Measurements from ENCODE around the gene TAAR2.

TAAR2 gene

DNA sequence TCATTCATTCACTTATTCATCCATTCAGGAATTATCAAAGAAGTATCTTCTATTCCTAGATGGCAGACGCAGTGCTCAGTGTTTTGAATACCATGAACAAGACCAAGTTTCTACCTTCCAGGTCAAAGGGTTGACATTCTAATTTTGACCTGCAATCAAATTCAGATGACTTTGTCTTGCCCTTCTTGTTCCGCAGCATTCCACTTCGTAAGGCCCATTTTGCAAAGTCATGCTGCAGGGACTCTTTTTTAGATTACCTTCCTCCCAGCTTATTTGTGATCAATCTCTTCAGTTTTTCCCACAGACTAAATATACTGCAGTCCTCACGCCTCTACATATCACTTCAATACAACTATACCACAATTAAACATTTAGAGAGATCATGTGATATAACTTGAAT, 42.0 kb upstream of the TAAR2 start:
- Histone ChIP-seq H3K36me3 (ENCODE audit: insufficient read depth) (no peaks in the 10 kb centered on the region), H3K27ac (no peak overlapping the region), H2AFZ (ENCODE audit: low read depth) (no peak overlapping the region), H4K20me1 (ENCODE audit: insufficient read depth) (no peaks in the 10 kb centered on the region), H3K9ac (no peak overlapping the region), H3K27me3 (ENCODE audit: insufficient read depth, low read depth) (no peaks in the 10 kb centered on the region), H3K4me1 (ENCODE audit: low read depth, poor library complexity, severe bottlenecking) (no peaks in the 10 kb centered on the region), H3K4me2 (no peak overlapping the region), H3K79me2 (ENCODE audit: insufficient read depth, low read depth) (no peaks in the 10 kb centered on the region), H3K4me3 (IDR thresholded peaks at IDR 0.05; ENCODE audit: insufficient read depth, low read depth, low read length) (no peak overlapping the region)
- TF ChIP-seq, protein P1, sequence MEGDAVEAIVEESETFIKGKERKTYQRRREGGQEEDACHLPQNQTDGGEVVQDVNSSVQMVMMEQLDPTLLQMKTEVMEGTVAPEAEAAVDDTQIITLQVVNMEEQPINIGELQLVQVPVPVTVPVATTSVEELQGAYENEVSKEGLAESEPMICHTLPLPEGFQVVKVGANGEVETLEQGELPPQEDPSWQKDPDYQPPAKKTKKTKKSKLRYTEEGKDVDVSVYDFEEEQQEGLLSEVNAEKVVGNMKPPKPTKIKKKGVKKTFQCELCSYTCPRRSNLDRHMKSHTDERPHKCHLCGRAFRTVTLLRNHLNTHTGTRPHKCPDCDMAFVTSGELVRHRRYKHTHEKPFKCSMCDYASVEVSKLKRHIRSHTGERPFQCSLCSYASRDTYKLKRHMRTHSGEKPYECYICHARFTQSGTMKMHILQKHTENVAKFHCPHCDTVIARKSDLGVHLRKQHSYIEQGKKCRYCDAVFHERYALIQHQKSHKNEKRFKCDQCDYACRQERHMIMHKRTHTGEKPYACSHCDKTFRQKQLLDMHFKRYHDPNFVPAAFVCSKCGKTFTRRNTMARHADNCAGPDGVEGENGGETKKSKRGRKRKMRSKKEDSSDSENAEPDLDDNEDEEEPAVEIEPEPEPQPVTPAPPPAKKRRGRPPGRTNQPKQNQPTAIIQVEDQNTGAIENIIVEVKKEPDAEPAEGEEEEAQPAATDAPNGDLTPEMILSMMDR (conservative IDR thresholded peaks at IDR 0.05; ENCODE audit: low read depth, low read length): no peak

DNA sequence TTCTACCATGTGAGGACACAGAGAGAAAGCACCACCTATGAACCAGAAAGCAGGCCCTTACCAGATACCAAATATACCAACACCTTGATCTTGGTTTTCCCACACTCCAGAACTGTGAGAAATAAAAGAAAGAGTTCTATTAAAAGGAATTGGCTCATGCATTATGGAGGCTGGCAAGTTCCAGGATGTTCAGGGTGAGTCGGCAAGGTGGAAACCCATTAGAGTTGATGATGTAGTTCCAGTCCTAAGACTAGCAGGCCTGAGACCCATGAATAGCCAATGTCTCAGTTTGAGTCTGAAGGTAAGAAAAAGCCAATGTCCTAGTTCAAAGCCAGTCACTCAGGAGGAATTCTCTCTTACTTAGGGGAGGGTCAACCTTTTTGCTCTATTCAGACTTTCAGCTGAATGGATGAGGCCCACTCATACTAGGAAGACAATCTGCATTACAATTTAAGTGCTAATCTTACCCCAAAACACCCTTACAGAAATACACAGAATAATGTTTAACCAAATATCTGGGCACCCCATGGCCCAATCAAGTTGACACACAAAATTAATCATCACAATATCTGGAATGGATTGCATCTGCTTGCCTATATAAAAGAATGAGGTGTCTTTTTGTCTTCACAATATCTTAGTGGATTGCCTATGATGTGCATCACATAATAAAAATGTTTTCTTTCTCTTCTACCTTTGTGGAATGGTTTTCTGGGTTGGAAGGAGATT, 40.4 kb upstream of the TAAR2 start:
- H3K4me2 ChIP-seq: no peak overlapping the region
- H3K36me3 ChIP-seq (ENCODE audit: insufficient read depth): no peaks in the 10 kb centered on the region
- H2AFZ ChIP-seq (ENCODE audit: low read depth): no peak overlapping the region
- H4K20me1 ChIP-seq (ENCODE audit: insufficient read depth): no peaks in the 10 kb centered on the region
- H3K27me3 ChIP-seq (ENCODE audit: insufficient read depth, low read depth): no peaks in the 10 kb centered on the region
- H3K9ac ChIP-seq: no peak overlapping the region
- TF ChIP-seq, protein P1 (conservative IDR thresholded peaks at IDR 0.05; ENCODE audit: low read depth, low read length): no peak
- H3K79me2 ChIP-seq (ENCODE audit: insufficient read depth, low read depth): no peaks in the 10 kb centered on the region
- no peaks in the 10 kb centered on the region for H3K4me1 ChIP-seq (ENCODE audit: low read depth, poor library complexity, severe bottlenecking)
- H3K4me3 ChIP-seq (IDR thresholded peaks at IDR 0.05; ENCODE audit: insufficient read depth, low read depth, low read length): no peak overlapping the region
- H3K27ac ChIP-seq: no peak overlapping the region

DNA sequence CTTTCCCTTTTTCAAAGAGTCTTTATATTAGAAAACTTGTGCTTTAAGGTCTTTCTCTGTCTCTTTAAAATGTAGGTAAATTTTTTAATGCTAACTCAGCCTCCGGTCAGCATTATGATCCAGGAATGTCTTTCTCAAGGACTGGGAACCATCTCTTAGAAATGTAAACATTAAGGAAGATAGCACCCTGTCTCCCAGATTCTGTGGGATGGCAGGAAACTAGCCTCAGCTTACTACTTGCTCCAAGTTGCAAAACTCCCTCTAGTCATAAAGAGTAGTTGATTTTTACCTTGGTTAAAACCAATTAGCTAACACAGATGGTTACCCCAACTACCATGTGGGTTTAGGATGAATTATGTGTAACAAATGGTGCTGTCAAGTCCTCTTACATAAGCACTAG, 39.6 kb upstream of the TAAR2 start:
- H3K9ac ChIP-seq: no peak overlapping the region
- no peaks in the 10 kb centered on the region for H3K27me3 ChIP-seq (ENCODE audit: insufficient read depth, low read depth)
- no peaks in the 10 kb centered on the region for H3K4me1 ChIP-seq (ENCODE audit: low read depth, poor library complexity, severe bottlenecking)
- H3K27ac ChIP-seq: no peak overlapping the region
- H3K36me3 ChIP-seq (ENCODE audit: insufficient read depth): no peaks in the 10 kb centered on the region
- H2AFZ ChIP-seq (ENCODE audit: low read depth): no peak overlapping the region
- no peaks in the 10 kb centered on the region for H4K20me1 ChIP-seq (ENCODE audit: insufficient read depth)
- H3K79me2 ChIP-seq (ENCODE audit: insufficient read depth, low read depth): no peaks in the 10 kb centered on the region
- no peak overlapping the region for H3K4me3 ChIP-seq (IDR thresholded peaks at IDR 0.05; ENCODE audit: insufficient read depth, low read depth, low read length)
- H3K4me2 ChIP-seq: no peak overlapping the region
- TF ChIP-seq, protein P1 (conservative IDR thresholded peaks at IDR 0.05; ENCODE audit: low read depth, low read length): no peak

DNA sequence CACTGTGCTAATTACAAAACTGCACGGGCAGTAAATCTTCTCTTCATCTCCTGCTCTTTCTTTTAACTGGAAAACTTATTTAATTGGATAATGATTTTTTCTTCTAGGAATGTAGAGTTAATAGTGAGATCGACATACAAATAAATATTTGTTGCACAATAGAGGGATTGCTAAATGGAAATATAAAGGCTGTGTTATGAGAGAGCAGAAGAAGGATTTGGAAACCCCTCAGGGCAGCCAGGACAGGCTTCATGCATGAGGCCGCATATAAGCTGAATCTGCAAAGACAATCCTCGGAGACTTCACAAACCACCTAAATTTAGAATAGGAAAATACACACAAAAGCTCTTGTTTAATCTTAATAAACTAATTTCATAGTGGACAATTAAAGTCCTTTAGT, 37.8 kb upstream of the TAAR2 start:
- no peaks in the 10 kb centered on the region for H3K4me1 ChIP-seq (ENCODE audit: low read depth, poor library complexity, severe bottlenecking)
- H2AFZ ChIP-seq (ENCODE audit: low read depth): no peak overlapping the region
- H3K4me2 ChIP-seq: no peak overlapping the region
- H3K36me3 ChIP-seq (ENCODE audit: insufficient read depth): no peaks in the 10 kb centered on the region
- H4K20me1 ChIP-seq (ENCODE audit: insufficient read depth): no peaks in the 10 kb centered on the region
- no peak overlapping the region for H3K4me3 ChIP-seq (IDR thresholded peaks at IDR 0.05; ENCODE audit: insufficient read depth, low read depth, low read length)
- H3K27me3 ChIP-seq (ENCODE audit: insufficient read depth, low read depth): no peaks in the 10 kb centered on the region
- no peak overlapping the region for H3K27ac ChIP-seq
- H3K79me2 ChIP-seq (ENCODE audit: insufficient read depth, low read depth): no peaks in the 10 kb centered on the region
- TF ChIP-seq, protein P1 (conservative IDR thresholded peaks at IDR 0.05; ENCODE audit: low read depth, low read length): no peak
- no peak overlapping the region for H3K9ac ChIP-seq
